ENCODE results near the gene IPPK.

Gene IPPK

DNA sequence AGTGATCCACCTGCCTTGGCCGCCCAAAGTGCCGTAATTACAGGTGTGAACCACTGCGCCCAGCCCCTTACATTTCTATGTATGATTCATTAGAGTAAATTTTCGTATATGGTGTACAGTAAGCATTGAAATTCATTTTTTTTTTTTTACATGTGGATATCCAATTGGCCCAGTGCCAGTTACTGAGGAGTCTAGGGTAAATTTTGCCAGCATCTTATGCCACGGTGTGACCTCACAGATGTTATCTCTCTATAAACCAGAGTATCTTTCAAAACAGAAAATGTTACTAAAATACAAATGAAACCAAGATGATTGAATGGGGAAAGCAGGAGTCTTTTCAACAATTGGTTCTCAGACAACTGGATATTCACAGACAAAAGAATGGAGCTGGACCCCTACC, 64.7 kb downstream of the IPPK start:
- Mint-ChIP-seq H3K27ac (no peak overlapping the region), H3K4me1 (peaks cover 41% of the 10 kb centered on the region), H3K27me3 (ENCODE audit: low read depth, poor library complexity) (no peaks in the 10 kb centered on the region), H3K36me3 (ENCODE audit: low read depth) (peaks cover 19% of the 10 kb centered on the region), H3K4me3 (no peak overlapping the region), H3K9me3 (peaks cover 35% of the 10 kb centered on the region)
- DNase-seq: no peak
- TF ChIP-seq, protein P1, sequence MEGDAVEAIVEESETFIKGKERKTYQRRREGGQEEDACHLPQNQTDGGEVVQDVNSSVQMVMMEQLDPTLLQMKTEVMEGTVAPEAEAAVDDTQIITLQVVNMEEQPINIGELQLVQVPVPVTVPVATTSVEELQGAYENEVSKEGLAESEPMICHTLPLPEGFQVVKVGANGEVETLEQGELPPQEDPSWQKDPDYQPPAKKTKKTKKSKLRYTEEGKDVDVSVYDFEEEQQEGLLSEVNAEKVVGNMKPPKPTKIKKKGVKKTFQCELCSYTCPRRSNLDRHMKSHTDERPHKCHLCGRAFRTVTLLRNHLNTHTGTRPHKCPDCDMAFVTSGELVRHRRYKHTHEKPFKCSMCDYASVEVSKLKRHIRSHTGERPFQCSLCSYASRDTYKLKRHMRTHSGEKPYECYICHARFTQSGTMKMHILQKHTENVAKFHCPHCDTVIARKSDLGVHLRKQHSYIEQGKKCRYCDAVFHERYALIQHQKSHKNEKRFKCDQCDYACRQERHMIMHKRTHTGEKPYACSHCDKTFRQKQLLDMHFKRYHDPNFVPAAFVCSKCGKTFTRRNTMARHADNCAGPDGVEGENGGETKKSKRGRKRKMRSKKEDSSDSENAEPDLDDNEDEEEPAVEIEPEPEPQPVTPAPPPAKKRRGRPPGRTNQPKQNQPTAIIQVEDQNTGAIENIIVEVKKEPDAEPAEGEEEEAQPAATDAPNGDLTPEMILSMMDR (IDR thresholded peaks at IDR 0.05): no peak

GRCh38 chr9:92603990-92604389, 65.9 kb downstream of the IPPK start:
- no peak for DNase-seq
- Mint-ChIP-seq H3K27me3 (ENCODE audit: low read depth, poor library complexity) (no peaks in the 10 kb centered on the region), H3K4me3 (no peak overlapping the region), H3K27ac (no peak overlapping the region), H3K36me3 (ENCODE audit: low read depth) (peaks cover 19% of the 10 kb centered on the region), H3K9me3 (peaks cover 35% of the 10 kb centered on the region), H3K4me1 (peaks cover 43% of the 10 kb centered on the region)
- TF ChIP-seq, protein P1 (IDR thresholded peaks at IDR 0.05): no peak

DNA sequence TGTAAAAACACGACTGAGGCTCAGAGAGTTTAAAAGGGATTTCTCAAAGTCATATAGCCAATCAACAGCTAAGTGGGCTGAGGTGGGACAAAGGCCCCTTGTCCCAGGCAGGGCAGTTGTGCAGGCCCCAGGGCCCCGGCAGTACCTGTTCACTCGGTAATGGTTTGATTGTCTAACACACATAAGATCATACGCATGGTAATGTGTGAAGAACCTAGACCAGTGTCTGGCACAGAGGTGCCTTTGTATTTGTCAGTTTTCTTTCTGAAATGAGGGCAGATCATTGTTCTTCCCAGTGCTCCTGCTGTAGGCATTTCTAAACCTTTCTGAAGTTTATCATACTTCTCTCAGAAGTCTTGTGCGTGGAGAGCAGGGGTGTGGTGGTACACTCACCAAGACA, 66.8 kb downstream of the IPPK start:
- DNase-seq: no peak
- TF ChIP-seq, protein P1 (IDR thresholded peaks at IDR 0.05): no peak
- Mint-ChIP-seq H3K9me3 (peaks cover 35% of the 10 kb centered on the region), H3K27ac (peak overlapping the region; percentile 37), H3K4me3 (no peak overlapping the region), H3K36me3 (ENCODE audit: low read depth) (peaks cover 19% of the 10 kb centered on the region), H3K4me1 (peaks cover 40% of the 10 kb centered on the region), H3K27me3 (ENCODE audit: low read depth, poor library complexity) (no peaks in the 10 kb centered on the region)

DNA sequence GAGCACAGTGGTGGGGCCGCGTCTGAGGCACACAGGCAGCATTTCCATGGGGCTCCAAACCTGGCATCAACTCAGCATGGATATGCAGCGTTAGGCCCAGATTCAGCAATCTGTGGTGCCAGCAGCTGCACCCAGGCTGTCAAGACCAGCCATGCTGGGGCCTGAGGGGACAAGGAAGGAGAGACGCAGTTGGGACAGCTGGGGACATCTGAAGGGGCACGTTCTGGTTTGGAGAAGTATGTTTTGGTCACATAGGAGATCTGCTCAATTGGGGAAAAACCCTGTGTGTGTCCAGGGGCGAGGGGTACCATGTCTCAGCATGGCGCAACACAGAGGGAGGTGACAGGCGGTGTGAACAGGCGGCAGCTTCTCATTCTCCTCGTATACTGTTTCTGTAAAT, 67.5 kb downstream of the IPPK start:
- Mint-ChIP-seq H3K27ac (peak overlapping the region; percentile 24), H3K9me3 (peaks cover 35% of the 10 kb centered on the region), H3K36me3 (ENCODE audit: low read depth) (peaks cover 19% of the 10 kb centered on the region), H3K27me3 (ENCODE audit: low read depth, poor library complexity) (no peaks in the 10 kb centered on the region), H3K4me3 (no peak overlapping the region), H3K4me1 (peaks cover 35% of the 10 kb centered on the region)
- no peak for DNase-seq
- TF ChIP-seq, protein P1 (IDR thresholded peaks at IDR 0.05): no peak

- TF ChIP-seq, protein P1 (IDR thresholded peaks at IDR 0.05): no peak
- Mint-ChIP-seq H3K36me3 (ENCODE audit: low read depth) (peaks cover 19% of the 10 kb centered on the region), H3K4me3 (no peak overlapping the region), H3K4me1 (peaks cover 30% of the 10 kb centered on the region), H3K27me3 (ENCODE audit: low read depth, poor library complexity) (peaks cover 4% of the 10 kb centered on the region), H3K27ac (peak overlapping the region; percentile 97), H3K9me3 (peaks cover 34% of the 10 kb centered on the region)
- no peak for DNase-seq
Measured at GRCh38 chr9:92601451-92601850, 68.5 kb downstream of the IPPK start.

DNA sequence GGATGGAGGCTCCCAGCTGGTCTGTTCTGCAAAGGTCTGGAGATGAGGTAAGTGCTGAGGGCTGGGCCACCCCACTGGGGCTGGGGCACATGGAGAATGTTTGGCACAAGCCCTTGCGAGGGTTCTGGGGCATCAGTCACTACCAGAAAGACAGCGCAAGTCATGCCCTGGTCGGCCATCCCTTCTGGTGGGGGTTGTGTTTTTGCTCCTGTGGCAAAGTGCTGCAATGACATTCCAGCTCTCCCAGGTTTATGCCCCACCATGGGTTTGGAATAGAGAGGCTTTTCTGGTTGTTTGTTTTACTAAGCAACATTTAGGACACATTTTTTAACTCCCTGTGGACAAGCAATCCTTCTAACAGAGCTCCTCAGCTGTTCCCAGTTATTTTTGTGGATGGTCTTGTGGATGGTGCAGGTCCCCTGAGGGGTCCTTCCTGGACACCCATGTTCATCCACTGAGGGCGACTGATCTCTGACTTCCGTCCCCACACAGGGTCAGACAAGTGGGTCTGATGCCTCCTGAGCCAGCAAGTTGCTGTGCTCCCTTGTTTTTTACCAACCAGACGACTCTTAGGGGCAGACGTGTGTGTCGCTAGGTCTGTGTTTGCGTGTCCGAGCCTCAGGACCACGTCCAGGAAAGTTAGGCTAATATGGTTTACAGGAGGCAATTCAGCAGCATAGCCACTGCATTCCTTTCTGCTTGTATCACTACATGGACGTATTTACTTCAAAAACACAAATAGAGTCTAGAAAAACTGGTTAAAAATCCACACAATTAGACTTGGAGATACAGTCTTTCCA, 69.3 kb downstream of the IPPK start:
- TF ChIP-seq, protein P1 (IDR thresholded peaks at IDR 0.05): no peak
- Mint-ChIP-seq H3K4me3 (no peak overlapping the region), H3K36me3 (ENCODE audit: low read depth) (peaks cover 19% of the 10 kb centered on the region), H3K27ac (peak overlapping the region; percentile 97), H3K9me3 (peaks cover 27% of the 10 kb centered on the region), H3K27me3 (ENCODE audit: low read depth, poor library complexity) (peaks cover 4% of the 10 kb centered on the region), H3K4me1 (peaks cover 30% of the 10 kb centered on the region)
- no peak for DNase-seq
